ENCODE measurements around the gene LYST.

LYST gene

DNA sequence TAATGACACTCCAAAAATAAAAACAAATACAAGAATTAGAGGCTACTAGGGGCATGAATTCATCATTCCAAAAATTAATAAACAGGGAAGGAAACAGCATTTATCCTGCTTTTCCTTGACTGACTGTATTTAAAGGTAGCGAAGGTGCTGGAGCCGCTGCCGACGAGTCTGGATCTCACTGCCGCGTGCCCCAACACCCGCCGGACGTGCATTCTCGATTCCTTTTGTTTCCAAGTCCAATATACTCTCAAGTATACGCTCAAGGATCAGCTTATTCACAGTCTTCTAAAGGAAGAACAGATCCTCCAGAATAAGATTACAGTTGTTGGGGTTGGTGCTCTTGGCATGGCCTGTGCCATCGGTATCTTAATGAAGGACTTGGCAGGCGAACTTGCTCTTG is 129.0 kb downstream of the LYST start:
- TF ChIP-seq, protein P1, sequence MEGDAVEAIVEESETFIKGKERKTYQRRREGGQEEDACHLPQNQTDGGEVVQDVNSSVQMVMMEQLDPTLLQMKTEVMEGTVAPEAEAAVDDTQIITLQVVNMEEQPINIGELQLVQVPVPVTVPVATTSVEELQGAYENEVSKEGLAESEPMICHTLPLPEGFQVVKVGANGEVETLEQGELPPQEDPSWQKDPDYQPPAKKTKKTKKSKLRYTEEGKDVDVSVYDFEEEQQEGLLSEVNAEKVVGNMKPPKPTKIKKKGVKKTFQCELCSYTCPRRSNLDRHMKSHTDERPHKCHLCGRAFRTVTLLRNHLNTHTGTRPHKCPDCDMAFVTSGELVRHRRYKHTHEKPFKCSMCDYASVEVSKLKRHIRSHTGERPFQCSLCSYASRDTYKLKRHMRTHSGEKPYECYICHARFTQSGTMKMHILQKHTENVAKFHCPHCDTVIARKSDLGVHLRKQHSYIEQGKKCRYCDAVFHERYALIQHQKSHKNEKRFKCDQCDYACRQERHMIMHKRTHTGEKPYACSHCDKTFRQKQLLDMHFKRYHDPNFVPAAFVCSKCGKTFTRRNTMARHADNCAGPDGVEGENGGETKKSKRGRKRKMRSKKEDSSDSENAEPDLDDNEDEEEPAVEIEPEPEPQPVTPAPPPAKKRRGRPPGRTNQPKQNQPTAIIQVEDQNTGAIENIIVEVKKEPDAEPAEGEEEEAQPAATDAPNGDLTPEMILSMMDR (IDR thresholded peaks at IDR 0.05; ENCODE audit: control insufficient read depth, insufficient read depth, low read depth, low read length, missing control alignments): no peak
- no peak for DNase-seq (ENCODE audit: low read depth)
- H3K4me3 ChIP-seq (ENCODE audit: control insufficient read depth, low read depth, low read length): no peak overlapping the region

DNA sequence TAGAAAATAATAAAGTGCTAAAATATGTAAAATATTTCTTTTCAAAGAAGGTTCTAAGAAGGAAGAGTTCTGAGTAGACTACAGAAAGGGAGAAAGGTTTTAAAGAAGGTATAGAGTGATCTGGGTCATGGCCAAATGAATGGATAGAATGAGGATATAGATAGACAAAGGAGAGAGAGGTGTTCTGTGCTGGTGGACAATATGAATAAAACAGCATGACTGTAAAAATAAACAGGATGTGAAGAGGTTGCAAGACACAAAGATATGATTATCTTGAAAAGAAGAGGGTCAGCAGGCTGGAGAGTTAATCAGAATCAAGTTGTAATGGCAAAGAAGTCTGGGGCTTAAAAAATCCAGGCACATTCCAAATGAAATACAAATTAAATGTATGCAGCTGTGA is 130.4 kb downstream of the LYST start:
- no peak overlapping the region for H3K4me3 ChIP-seq (ENCODE audit: control insufficient read depth, low read depth, low read length)
- DNase-seq (ENCODE audit: low read depth): no peak
- TF ChIP-seq, protein P1 (IDR thresholded peaks at IDR 0.05; ENCODE audit: control insufficient read depth, insufficient read depth, low read depth, low read length, missing control alignments): no peak

DNA sequence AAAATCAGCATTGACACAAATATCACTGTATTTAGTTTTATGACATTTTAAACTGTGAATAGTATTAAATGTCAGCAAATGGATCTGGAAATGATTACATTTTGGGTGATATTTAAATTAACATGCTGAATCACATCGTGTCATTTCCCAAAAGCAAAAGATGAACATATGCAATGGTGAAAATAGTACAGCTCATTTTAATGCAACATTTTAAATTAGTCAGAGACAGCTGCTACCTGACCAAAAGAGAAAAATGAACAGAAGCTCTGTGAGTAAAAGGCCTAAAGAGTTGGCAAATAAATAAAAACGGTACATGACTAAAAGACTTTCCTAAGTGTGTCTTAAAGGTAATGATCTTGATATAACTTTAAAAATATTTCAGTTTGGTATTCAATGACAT is 131.1 kb downstream of the LYST start:
- no peak overlapping the region for H3K4me3 ChIP-seq (ENCODE audit: control insufficient read depth, low read depth, low read length)
- TF ChIP-seq, protein P1 (IDR thresholded peaks at IDR 0.05; ENCODE audit: control insufficient read depth, insufficient read depth, low read depth, low read length, missing control alignments): no peak
- no peak for DNase-seq (ENCODE audit: low read depth)

DNA sequence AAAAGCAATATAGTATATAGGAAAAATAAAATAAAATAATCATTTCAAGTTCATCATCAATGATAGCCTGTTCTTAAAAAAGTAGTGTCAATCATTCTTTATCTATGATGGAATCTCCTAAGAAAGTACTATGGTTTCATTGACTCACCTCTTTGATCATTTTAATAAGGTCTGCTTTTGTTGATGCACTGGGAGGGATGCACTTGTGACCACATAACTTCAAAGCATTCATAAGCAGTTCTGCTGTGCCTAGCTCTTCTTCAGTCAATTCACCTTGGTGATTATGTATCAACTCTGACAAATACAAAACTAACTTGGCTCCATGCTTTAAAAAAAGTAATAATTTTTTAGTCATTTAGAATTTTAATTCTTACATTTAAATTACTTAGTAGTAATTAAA is 132.4 kb downstream of the LYST start:
- no peak overlapping the region for H3K4me3 ChIP-seq (ENCODE audit: control insufficient read depth, low read depth, low read length)
- TF ChIP-seq, protein P1 (IDR thresholded peaks at IDR 0.05; ENCODE audit: control insufficient read depth, insufficient read depth, low read depth, low read length, missing control alignments): no peak
- no peak for DNase-seq (ENCODE audit: low read depth)

DNA sequence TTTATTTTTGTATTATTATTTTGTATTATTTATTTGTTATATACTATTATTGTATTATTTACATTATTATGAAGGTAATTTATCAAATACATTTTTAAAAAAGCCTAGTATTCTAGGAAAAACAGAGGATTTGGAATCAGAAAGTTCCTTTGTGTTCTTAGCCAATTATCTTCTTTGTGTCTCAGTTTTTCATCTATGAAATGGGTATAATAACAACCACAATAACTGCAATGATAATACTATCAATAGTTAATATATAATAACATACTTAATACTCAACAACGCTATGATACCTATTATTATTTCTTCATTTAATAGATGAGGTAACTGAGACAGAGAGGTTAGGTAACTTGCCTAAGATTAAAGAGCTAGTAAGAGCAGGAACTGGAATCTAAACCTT is 136.7 kb downstream of the LYST start:
- TF ChIP-seq, protein P1 (IDR thresholded peaks at IDR 0.05; ENCODE audit: control insufficient read depth, insufficient read depth, low read depth, low read length, missing control alignments): no peak
- DNase-seq (ENCODE audit: low read depth): no peak

DNA sequence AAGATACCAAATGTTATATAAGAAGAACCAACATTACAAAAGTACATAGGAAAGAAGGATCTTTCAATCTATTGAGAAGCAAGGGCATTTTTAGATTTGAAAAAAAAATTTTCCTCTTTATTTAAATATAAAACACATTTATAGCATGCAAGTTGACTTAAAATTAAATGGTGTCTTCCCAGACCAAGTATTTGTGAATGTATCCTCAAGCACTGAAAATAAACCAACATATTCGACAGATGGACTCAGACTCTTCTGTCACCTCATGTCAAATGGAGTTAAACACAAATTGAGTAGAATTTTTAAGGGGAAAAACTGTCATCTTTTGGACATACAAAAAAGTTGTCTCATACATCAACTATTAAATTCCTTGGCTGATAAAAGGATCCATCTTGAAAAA is 140.1 kb downstream of the LYST start:
- TF ChIP-seq, protein P1 (IDR thresholded peaks at IDR 0.05; ENCODE audit: control insufficient read depth, insufficient read depth, low read depth, low read length, missing control alignments): no peak
- no peak overlapping the region for H3K4me3 ChIP-seq (ENCODE audit: control insufficient read depth, low read depth, low read length)
- DNase-seq (ENCODE audit: low read depth): no peak

More for the DNA sequence above, 136.7 kb downstream of the LYST start:
- H3K4me3 ChIP-seq (ENCODE audit: control insufficient read depth, low read depth, low read length): no peak overlapping the region

DNA sequence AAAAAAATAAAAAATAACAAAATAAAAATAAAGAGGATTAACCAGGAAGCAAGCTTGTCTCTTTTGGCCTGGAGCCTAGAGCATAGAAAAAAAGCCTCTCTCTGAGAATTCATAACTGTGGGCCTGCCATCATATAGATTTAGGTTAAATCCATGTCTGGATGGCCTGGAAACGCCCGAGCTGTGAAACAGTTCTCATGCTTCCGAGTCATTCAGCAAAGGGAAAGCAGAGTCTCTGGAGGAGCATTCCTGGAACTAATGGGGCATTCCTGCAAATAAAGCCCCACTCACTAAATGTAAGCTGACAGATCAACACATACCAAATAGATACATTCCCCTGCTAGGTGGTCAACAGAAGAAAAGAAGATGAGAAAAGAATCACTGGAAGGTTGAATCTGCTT is 141.3 kb downstream of the LYST start:
- no peak overlapping the region for H3K4me3 ChIP-seq (ENCODE audit: control insufficient read depth, low read depth, low read length)
- TF ChIP-seq, protein P1 (IDR thresholded peaks at IDR 0.05; ENCODE audit: control insufficient read depth, insufficient read depth, low read depth, low read length, missing control alignments): no peak
- DNase-seq (ENCODE audit: low read depth): no peak
